NCI-H82 treated with DMSO at 0.1 percent for 48 hours (cell line): ENCODE measurements around the gene YPEL1.
"Not testable (repeated sequence)": the region's sequence is repeated elsewhere in the genome, so short reads cannot be mapped to it uniquely, and the experiment has no call there.

ENCODE experiments used
- DNase-seq: peaks from one replicate; lab custom pipeline; 2025; ENCODE audit not compliant: unreplicated experiment; lab: John Stamatoyannopoulos, UW

Gene YPEL1

DNA sequence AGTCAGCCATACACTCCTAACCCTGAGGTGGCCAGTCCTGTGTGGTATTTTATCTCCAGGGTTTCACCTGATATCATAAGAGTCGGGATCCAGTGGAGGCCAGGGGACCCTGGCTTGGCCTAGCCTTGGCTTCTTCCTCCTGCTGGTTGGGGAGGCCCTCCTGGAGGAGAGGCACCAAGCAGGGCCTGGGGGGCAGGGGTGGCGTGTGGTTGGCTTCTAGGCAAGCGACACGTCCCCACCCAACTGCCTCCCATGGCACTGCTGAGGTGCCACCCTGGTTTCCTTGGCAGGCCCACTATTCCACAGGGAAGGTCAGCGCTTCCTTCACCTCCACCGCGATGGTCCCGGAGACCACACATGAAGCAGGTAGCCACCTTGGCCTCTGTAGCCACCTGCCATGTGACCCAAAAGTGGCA, 49.4 kb downstream of the YPEL1 start:
- DNase-seq, result no peak

DNA sequence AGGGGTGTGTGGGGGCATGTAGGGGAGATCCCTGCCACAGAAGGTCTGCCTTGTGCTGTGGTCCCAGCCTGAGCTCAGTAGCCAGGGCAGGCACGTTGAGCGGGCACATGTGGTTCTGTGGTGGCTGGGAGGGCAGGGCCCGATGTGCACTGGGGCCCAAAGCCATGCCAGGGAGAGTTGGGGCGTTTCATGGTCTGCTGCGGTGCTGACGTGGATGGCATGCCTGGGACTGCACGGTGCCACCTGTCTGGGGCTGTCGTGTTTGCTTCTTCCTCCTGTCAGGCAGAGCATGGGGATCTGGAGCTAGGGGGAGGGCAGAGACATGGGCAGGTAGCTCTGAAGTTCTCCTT, 50.5 kb downstream of the YPEL1 start:
- no peak for DNase-seq

DNA sequence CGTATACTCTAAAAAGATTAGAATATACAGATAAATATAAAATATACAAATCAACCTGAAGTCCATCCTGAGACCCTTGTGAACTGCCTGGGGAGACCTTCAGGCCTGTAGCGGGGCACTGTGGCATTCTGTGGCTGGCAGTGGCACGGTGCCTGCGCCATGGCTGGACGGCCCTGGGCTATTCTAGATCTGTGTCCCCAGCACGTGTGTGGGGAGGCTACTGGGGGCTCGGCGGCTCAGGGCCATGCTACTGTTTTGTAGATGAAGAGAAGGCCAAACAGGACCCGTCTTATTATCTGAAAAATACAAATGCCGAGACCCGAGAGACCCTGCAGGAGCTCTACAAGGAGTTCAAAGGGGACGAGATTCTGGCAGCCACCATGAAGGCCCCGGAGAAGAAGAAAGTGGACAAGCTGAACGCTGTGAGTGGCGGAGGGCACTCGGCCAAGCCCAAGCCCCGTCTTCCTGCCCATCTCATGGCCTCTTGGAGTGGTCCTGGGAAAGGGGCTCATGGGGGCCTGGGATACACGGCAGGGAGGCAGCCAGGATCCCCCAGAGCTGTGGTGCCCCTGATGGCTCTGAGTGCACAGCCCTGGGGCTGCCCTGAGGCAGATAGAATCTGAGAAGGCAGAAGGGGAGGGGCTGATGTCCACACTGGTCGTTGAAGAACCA, 51.0 kb downstream of the YPEL1 start:
- no peak for DNase-seq

DNA sequence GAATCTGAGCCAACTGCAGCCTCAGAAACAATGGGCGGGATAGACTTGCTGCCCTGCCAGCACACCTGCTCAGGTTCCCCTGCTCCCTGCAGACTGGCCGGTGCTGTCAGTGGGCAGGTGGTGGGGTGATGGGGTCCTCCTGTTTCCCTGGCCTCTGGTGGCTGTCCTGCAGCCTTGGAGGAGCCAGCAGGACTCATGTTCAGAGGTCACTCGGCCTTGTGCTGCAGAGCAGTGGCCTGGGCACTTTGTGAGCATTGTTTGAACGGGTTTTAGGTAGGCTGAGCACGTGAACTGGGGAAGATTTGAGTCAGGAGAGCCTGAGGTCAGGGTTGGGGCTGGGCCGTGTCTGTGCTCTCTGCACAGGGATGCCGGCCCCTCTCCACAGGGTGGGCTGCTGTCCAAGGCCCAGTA, 52.2 kb downstream of the YPEL1 start:
- DNase-seq, result no peak

DNA sequence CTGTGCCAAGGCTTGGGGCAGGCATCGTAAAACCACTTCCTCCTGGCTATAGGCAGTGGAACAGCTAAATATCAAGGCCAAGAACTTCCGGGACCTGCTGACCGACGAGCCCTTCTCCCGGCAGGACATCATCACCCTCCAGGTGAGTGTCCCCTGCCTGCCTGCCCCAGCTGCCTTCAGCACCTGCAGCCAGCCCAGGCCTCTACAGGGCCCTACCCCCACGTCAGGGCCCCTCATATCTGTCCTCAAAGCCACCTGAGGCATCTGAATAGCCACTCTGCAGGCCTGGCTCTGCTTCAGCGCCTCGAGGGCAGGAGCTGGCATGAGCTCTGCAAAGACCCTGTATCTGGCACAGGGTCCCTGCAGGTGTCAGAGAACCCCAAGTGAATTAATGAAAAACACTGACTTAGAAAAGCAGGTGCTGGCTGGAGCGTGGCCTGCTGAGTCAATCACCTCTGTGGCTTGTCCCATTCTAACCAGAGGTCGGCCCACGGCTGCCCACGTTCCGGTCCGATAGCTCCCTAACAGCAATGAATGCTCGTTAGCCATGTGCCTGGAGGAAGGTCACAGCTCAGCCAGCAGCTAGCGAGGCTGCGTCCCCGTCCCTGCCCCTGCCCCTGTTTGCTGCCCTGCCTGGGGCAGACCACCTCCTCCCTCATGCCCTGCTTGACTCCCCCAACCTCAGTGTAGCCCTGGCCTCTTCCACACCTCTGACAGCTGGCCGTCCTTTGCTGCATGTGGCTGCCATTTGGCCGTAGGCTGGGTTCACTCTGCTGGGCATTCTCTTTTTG, 53.0 kb downstream of the YPEL1 start:
- no peak for DNase-seq

DNA sequence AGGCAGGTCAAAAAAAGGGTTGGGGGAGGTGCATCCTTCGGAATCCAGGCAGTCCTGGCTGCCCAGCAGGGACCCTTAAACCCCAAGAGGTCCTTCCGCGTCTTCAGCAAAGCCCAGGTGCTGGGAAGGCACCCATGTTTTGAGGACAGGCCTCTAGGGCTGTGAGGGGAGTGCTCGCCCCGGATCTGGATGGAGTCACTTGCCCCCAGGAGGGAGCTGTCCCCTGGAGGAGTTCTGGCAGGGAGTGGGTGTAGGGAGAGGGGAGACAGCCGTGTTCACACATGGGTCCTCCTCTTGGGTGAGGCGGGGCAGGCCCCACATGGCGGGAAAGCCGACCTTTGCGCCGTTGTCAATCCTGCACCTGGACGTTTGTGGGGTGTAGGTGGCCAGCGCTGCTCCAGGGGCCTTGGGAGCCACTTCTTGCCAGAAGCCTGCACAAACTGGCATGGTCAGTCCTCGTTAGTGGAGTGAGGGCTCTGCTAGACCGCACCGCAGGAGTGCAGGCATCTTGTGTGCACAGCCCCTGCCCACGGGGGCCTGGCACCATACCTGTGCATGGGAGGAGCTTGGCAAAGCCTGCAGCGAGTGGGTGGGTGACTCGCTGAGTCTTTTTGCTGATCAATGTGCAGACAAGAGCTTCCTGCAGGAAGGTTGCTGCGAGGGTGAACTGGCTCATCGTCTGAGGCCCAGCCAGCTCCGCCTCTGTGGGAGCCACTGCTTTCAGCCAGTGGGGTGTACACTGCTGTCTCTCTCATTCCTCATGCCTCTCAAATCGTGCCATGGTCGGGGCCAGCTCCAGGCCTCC, 53.8 kb downstream of the YPEL1 start:
- DNase-seq, result no peak

DNA sequence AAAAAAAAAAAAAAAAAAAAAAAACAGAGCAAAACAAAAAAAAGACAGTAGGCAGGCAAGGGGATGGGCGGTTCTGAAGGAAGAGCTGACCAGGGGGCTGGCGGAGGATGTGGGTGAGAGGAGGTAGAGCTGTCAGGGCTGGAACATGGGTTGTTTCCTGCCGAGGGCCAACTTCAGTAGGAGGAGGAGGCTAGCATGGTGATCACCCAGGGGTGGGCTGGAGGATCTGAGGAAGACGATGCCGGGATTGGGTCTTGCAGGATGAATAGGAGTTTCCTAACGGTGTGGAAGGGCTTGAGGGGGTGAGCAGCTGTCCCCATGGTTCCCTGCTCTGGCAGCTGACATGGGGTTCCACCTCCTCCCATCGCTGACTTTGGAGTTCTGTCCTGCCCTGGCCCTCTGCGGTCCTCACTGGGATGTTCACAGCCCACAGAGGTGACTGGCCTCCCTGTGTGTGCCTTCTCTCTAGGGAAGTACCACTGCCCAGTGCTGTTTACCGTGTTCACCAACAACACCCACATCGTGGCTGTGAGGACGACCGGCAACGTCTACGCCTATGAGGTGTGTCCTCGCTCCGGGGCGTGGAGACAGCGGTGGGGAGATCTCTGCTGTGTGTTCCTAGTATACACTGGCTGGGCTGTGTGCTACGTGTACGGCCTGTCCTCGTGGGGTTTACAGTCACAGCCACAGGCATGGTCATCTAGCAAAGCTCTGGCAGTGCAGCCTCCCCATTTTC, 54.6 kb downstream of the YPEL1 start:
- no peak for DNase-seq

DNA sequence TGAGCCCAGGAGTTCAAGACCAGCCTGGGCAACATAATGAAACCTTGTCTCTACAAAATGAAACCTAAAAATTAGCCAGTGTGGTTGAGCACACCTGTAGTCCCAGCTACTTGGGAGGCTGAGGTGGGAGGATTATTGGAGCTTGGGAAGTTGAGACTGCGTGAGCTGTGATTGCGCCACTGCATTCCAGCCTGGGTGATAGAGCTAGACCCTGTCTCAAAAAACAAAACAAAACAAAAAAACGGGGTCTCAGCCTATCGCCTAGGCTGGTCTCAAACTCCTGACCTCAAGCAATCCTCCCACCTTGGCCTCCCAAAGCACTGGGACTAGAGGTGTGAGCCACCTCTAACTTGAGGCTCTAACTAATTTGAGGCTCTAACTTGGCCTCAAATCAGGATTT, 56.2 kb downstream of the YPEL1 start:
- DNase-seq, result no peak

DNA sequence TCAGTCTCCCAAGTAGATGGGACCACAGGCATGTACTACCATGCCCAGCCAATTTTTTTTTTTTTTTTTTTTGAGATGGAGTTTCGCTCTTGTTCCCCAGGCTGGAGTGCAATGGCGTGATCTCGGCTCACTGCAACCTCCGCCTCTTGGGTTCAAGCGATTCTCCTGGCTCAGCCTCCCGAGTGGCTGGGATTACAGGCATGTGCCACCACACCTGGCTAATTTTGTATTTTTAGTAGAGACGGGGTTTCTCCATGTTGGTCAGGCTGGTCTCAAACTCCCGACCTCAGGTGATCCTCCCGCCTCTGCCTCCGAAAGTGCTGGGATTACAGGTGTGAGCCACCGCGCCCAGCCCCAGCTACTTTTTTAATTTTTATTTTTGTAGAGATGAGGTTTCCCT, 56.8 kb downstream of the YPEL1 start:
- DNase-seq, result not testable (repeated sequence)

DNA sequence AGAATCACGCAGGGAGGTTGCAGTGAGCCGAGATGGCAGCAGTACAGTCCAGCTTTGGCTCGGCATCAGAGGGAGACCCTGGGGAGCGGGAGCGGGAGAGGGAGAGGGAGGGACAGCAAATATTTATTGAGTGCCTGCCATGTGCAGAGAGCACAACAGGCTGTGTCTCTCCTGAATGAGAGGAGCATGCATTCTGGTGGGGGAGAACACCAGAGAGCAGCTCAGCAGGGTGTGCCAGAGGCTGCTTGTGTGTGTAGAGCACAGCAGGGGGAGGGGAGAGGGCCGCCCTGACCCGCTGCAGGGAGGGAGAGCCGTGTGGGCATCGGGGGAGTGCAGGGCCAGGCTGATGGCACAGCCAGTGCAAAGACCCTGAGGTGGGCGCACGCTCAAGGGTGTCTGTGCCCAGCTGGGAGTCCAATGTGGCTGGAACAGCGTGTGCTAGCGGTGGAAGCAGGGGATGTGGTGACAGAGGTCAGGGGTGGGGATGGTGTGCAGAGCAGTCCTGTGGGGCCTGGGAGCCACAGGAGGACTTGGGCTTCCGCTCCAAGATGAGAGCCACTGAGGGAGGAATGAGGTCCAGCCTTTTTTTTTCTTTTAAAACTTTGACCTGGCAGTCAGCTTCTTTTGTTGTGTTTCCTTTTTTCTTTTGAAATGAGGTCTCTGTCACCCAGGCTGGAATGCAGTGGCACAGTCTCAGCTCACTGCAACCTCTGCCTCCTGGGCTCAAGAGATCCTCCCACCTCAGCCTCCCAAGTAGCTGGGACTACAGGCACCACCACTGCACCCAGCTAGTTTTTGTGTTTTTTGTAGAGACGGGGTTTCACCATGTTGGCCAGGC, 57.8 kb downstream of the YPEL1 start:
- no peak for DNase-seq

DNA sequence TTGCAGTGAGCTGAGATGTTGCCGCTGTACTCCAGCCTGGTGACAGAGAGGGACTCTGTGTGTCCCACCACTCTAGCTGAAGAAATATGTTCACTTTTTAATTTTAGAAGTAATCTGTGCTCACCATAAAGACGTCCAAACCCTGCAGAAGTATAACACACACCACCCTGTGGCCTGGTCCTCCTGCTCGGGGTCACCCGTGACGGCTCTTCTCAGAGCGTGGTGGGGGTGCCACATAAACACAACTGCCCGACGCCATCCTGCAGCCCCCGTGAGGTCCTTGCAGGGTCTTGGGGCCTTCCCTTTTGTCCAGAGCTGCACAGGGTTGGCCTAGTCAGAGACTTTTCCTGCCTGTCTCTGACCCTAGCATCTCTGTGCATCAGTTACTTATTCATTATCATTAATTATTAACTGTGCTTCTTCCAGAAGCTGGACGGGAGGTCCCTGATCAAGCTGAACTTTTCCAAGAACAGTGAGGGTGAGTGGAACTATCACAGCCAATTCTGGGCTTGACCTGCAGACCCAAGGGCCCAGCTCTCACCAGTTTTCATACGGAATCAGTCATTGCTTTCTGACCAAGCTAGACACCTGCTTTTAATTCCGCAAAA, 60.9 kb downstream of the YPEL1 start:
- no peak for DNase-seq

DNA sequence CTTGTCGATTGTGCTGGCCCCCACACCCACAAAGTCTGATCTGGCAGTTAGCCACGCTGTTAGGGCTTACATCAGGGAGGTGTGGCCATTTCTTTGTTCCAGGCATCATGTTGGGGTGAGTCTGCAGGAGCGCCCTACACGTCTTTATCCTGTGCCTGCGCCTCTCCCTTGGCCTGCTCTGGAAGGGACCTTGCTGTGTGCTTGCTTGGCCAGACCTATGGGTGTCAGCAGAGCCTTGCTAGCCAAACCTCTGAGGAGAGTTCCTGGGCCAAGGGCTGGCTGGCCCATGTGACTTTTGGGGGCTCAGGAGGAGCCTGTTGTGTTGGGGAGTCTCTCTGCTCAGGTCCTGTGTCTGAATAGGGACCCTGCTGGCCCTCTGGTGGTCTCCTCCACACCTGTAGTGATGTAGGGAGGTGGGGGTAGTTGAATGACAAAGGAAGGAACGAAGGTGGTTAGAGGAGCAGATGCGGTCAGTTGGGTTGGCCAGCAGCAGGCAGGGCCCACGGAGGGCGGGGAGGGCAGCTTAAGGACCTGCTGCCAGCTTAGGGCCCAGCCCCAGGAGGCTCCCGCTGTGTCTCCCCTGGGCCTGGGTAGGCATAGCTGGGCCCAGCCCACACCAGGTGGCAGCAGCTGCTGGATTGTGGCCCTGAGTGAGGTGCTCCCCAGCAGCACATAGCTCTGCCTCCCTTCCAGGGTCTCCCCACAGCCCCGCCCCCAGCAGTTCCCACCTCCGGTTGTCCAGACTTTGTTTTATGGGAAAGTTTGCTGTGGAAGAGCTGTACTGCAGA, 61.9 kb downstream of the YPEL1 start:
- DNase-seq, result no peak

DNA sequence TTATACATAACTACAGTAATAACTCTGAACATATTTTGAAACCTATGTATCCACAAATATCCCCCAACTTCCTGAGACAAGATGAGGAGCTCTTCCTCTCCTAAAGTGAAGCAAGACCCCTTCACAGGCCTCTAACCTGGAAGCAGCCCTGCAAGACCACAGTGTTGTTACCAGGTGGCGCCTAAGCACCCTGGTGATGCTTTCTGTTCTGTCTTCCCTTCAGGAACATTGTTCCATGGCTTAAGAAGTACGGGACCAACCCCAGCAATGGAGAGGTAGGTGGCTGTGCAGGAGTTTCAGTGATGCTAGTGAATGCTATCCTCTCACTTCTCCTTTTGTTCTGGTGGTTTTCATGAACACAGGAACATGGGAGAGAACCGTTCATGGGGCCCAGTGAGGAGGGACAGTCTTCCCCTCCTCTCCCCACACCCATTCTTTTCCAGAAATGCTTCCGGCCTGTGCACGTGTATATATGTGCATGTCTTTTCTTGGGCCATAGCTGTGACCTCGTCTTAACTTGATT, 63.4 kb downstream of the YPEL1 start:
- DNase-seq, result no peak

DNA sequence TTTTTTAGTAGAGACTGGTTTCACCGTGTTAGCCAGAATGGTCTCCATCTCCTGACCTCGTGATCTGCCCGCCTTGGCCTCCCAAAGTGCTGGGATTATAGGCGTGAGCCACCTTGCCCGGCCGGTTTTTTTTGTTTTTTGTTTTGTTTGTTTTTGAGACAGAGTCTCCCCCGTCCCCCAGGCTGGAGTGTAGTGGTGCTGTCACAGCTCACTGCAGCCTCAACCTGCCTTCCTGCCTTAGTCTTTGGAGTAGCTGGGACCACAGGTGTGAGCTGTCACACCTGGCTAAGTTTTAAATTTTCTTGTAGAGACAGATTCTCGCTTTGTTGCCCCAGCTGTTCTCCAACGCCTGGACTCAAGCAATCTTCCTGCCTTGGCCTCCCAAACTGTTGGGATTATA, 66.6 kb downstream of the YPEL1 start:
- no peak for DNase-seq

DNA sequence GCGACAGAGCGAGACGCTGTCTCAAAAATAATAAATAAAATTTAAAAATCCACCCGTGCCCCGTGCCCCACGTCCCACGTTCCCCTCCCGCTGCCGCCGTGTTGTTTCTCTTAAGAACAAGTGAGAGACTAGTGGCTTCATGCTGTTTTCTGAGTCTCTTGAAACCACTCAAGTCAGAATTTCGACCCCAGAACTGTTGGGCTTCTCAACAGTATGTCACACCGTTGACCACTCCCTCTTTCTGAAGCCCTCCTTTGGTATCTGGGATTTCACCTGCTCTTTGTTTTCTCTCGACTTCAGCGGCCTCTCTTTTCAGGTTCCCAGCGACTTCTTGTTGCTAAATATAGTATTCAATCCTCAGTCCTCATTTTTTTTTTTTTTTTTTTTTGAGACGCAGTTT, 68.8 kb downstream of the YPEL1 start:
- DNase-seq, result no peak

DNA sequence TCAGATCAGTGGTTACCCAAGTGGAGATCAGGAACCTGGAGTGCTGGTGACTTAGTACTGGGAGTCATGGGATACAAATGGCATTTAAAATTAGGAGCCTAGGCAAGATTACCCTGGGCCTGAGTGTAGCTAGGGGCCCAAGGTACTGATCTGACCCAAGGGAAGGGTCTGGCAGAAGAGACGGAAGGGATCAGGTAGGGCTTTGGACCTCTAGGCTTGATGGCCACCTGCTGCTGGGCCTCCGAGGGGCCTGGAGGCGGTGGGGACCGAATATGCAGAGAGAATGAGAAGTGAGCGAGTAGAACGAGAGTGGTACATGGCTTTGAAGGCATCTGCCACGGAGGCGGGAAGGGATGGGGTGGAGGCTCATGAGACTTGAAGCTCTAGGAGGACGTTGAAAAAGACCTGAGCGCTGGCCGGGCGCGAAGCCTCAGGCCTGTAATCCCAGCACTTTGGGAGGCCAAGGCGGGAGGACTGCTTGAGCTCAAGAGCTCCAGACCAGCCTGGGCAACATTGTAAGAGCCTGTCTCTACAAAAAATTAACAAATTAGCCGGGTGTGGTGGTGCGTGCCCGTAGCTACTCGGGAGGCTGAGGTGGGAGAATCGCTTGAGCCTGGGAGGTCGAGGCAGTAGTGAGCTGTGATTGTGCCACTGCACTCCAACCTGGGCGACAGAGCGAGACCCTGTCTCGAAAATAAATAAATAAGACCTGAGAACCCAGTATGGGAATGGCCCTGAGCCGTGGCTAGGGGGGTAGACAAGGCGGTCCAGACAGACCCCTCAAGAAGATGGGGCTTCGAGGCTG, 70.3 kb downstream of the YPEL1 start:
- no peak for DNase-seq

DNA sequence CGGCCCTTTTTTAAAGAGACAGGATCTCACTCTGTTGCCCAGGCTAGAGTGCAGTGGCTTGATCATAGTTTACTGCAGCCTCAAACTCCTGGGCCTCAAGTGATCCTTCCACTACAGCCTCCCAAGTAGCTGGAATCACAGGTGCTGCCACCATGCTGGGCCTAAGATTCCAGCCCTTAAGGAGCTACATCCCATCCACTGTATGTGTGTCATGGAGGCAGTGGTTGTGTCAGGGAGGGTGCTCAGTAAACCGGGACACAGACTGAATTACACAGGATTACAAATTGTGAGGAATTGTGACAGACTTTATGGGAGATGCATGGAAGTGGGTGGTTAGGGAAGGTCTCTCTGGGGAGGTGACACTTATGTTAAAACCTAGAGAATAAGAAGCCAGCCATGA, 71.9 kb downstream of the YPEL1 start:
- no peak for DNase-seq

DNA sequence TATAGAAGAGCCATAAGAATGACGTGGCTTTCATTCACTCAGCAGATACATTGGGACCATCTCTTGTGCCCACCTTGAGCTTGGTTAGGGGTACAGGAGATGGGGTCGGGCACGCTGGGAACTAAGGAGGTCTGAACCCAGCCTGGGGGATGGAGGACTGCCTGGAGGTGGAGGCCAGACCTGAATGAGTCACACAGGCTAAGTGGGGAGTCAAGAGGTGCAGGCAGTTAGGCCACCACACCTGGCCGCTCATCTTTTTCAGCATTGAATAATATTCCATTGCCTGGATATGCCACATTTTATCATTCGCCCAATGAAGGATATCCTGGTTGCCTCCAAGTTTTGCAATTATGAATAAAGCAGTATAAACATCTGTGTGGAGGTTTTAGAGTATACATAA, 73.6 kb downstream of the YPEL1 start:
- no peak for DNase-seq
